WTC11 (cell line): Measurements from ENCODE around the gene SCUBE1. TPM values are rescaled to one million over a fixed set of nuclear protein-coding genes. Genes with fewer than 3 reads are reported as not detected.

ENCODE experiments used
- ATAC-seq: fragments of 200-7000 bp; cut with Tn5 transposase; 2 replicates; pipeline ENCODE4 v1.10.0; 2021; ENCODE audit warnings: mild to moderate bottlenecking, moderate library complexity
- CTCF ChIA-PET: fragments of 300-600 bp; sonication (Branson Sonifier 250); formaldehyde crosslinking; loops from one replicate; lab custom pipeline; 2021; ENCODE audit warnings: antibody characterized with exemption; lab: Charles Lee
- POLR2A ChIA-PET: fragments of 350-600 bp; sonication (Branson Sonifier 250); formaldehyde crosslinking; loops from one replicate; lab custom pipeline; 2021; ENCODE audit warnings: antibody characterized with exemption; lab: Charles Lee
- DNase-seq: peaks from one replicate; pipeline ENCODE4 v3.0.0; 2021; ENCODE audit warnings: low spot score
- H3K27ac Mint-ChIP-seq: 2 replicates; pipeline ENCODE4 v1.8.0; 2021; ENCODE audit warnings: mixed read lengths
- H3K27me3 Mint-ChIP-seq: 2 replicates; pipeline ENCODE4 v1.8.0; 2021; ENCODE audit warnings: low read depth, mild to moderate bottlenecking, moderate library complexity, mixed read lengths
- H3K36me3 Mint-ChIP-seq: 2 replicates; pipeline ENCODE4 v1.8.0; 2021; ENCODE audit warnings: mixed read lengths
- H3K4me1 Mint-ChIP-seq: 2 replicates; pipeline ENCODE4 v1.8.0; 2022; ENCODE audit warnings: mixed read lengths
- H3K4me3 Mint-ChIP-seq: 2 replicates; pipeline ENCODE4 v1.8.0; 2021; ENCODE audit warnings: mild to moderate bottlenecking, moderate library complexity, mixed read lengths
- H3K9me3 Mint-ChIP-seq: 2 replicates; pipeline ENCODE4 v1.8.0; 2021; ENCODE audit warnings: mixed read lengths
- CREM ChIP-seq: sonication (generic); formaldehyde crosslinking; IDR thresholded peaks from 2 replicates; pipeline ENCODE4 v1.8.1; 2022; ENCODE audit warnings: mild to moderate bottlenecking, missing genetic modification reagents, moderate library complexity
- EMX1 ChIP-seq: fragments of 250-450 bp; sonication (Bioruptor Pico); IDR thresholded peaks from 2 replicates; pipeline ENCODE4 v1.8.0; 2021; ENCODE audit warnings: mild to moderate bottlenecking
- ETV6 ChIP-seq: sonication (generic); formaldehyde crosslinking; IDR thresholded peaks from 2 replicates; pipeline ENCODE4 v1.8.1; 2022; ENCODE audit warnings: mild to moderate bottlenecking, missing genetic modification reagents
- FOXK1 ChIP-seq: sonication (generic); formaldehyde crosslinking; IDR thresholded peaks from 2 replicates; pipeline ENCODE4 v1.8.0; 2022; ENCODE audit warnings: mild to moderate bottlenecking, moderate library complexity, missing genetic modification reagents
- FOXP1 ChIP-seq: sonication (generic); formaldehyde crosslinking; IDR thresholded peaks from 2 replicates; pipeline ENCODE4 v1.8.0; 2022; ENCODE audit warnings: missing genetic modification reagents, mild to moderate bottlenecking, moderate library complexity, borderline replicate concordance
- JAZF1 ChIP-seq: fragments of 250-450 bp; sonication (Bioruptor Pico); IDR thresholded peaks from 2 replicates; pipeline ENCODE4 v1.9.0; 2021; ENCODE audit warnings: moderate library complexity, mild to moderate bottlenecking, inconsistent platforms
- JUN ChIP-seq: sonication (generic); formaldehyde crosslinking; IDR thresholded peaks from 2 replicates; pipeline ENCODE4 v1.8.0; 2023; ENCODE audit warnings: mild to moderate bottlenecking, missing genetic modification reagents
- MLX ChIP-seq: sonication (generic); formaldehyde crosslinking; IDR thresholded peaks from 2 replicates; pipeline ENCODE4 v1.8.1; 2023; ENCODE audit warnings: mild to moderate bottlenecking, missing genetic modification reagents, moderate library complexity
- SOX15 ChIP-seq: fragments of 250-450 bp; sonication (Bioruptor Pico); IDR thresholded peaks from 2 replicates; pipeline ENCODE4 v1.9.0; 2021; ENCODE audit warnings: mild to moderate bottlenecking
- USF1 ChIP-seq: sonication (generic); formaldehyde crosslinking; IDR thresholded peaks from 2 replicates; pipeline ENCODE4 v1.8.0; 2022; ENCODE audit warnings: mild to moderate bottlenecking, missing genetic modification reagents
- USF2 ChIP-seq: sonication (generic); formaldehyde crosslinking; IDR thresholded peaks from 2 replicates; pipeline ENCODE4 v1.8.1; 2023; ENCODE audit warnings: mild to moderate bottlenecking, missing genetic modification reagents, moderate library complexity
- ZBTB21 ChIP-seq: sonication (generic); formaldehyde crosslinking; IDR thresholded peaks from 2 replicates; pipeline ENCODE4 v1.8.1; 2023; ENCODE audit warnings: mild to moderate bottlenecking, missing genetic modification reagents, borderline replicate concordance
- ZBTB43 ChIP-seq: sonication (generic); formaldehyde crosslinking; IDR thresholded peaks from 2 replicates; pipeline ENCODE4 v1.8.1; 2023; ENCODE audit warnings: mild to moderate bottlenecking, missing genetic modification reagents
- ZNF281 ChIP-seq: sonication (generic); formaldehyde crosslinking; IDR thresholded peaks from 2 replicates; pipeline ENCODE4 v1.8.0; 2023; ENCODE audit warnings: mild to moderate bottlenecking, missing genetic modification reagents
- ZNF317 ChIP-seq: sonication (generic); formaldehyde crosslinking; IDR thresholded peaks from 2 replicates; pipeline ENCODE4 v1.8.1; 2023; ENCODE audit warnings: low read depth, mild to moderate bottlenecking, moderate library complexity, missing genetic modification reagents, borderline replicate concordance
- ZNF671 ChIP-seq: fragments of 250-450 bp; sonication (Bioruptor Pico); IDR thresholded peaks from 2 replicates; pipeline ENCODE4 v1.8.0; 2021; ENCODE audit warnings: mild to moderate bottlenecking
- ZSCAN18 ChIP-seq: fragments of 250-450 bp; sonication (Bioruptor Pico); IDR thresholded peaks from 2 replicates; pipeline ENCODE4 v2.1.2; 2022; ENCODE audit warnings: mild to moderate bottlenecking, moderate library complexity
- total RNA-seq: library from RNA; stranded (reverse); gene quantifications from 3 replicates; pipeline ENCODE4 v1.2.3, GENCODE V29; 2021

SCUBE1 gene
- total RNA-seq, 1 experiment from 2014 or later: 6.9 TPM

GRCh38 chr22:43239193-43239780 is 103.9 kb downstream of the SCUBE1 start (continued):
- TF ChIP-seq ZSCAN18: no peak
- no peak for TF ChIP-seq CREM (CRISPR knock-in tag)
- TF ChIP-seq ZNF671: no peak
- TF ChIP-seq JAZF1 (CRISPR knock-in tag): no peak
- TF ChIP-seq MLX (CRISPR knock-in tag): no peak
- TF ChIP-seq ZNF281: no peak
- TF ChIP-seq, all 79 proteins: peak for 0

GRCh38 chr22:43238526-43239006 is 104.6 kb downstream of the SCUBE1 start:
- Mint-ChIP-seq H3K27ac (no peak overlapping the region), H3K27me3 (peaks cover 2% of the 10 kb centered on the region; the same call in 1 of the 2 replicates), H3K4me3 (no peak overlapping the region), H3K36me3 (no peaks in the 10 kb centered on the region), H3K9me3 (no peaks in the 10 kb centered on the region), H3K4me1 (no peaks in the 10 kb centered on the region)
- ATAC-seq (no peak), DNase-seq (no peak)
- ChIA-PET POLR2A (no interaction called here), CTCF (interaction anchor here (1.3 kb wide), 2 partner anchors 10 to 32 kb away, joined by 3 to 5 read pairs; no protein-coding TSS in a partner anchor)
- TF ChIP-seq FOXP1 (CRISPR knock-in tag) (no peak), ZBTB21 (CRISPR knock-in tag) (no peak), FOXK1 (no peak), SOX15 (CRISPR knock-in tag) (no peak), ZNF317 (CRISPR knock-in tag) (no peak), ZBTB43 (CRISPR knock-in tag) (no peak), ETV6 (CRISPR knock-in tag) (no peak), USF2 (no peak), EMX1 (no peak), JUN (CRISPR knock-in tag) (no peak), USF1 (CRISPR knock-in tag) (no peak)
